ENCODE measurements around the gene HPS5. TPM values are rescaled to one million over a fixed set of nuclear protein-coding genes. Genes with fewer than 3 reads are reported as not detected.
"Not testable (repeated sequence)": the region's sequence is repeated elsewhere in the genome, so short reads cannot be mapped to it uniquely, and the experiment has no call there.

Gene HPS5
- polyA plus RNA-seq, 1 experiment, result 15.3 TPM

DNA sequence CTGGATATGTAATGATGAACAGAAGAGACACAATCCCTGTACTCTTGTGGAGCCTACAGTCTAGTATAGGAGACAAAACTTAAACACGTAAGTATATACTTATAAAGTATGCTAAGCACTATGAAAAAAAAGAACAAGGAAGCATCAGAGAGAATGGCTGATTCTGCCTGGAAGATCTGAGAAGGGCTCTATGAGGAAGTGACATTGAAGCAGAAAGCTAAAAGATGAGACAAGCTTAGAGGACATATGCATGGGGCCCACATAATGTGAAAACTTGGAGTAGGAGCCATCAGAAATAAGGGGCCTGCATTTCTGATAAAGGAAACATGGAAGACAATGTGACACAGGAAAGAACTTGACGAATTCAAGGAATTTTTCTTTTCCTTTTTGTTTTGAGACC lies 39.3 kb downstream of the HPS5 start:
- H3K36me3 ChIP-seq (ENCODE audit: control insufficient read depth, insufficient read depth, low read length), result peaks cover 4% of the 10 kb centered on the region; the same call in 1 of the 2 replicates
- DNase-seq (ENCODE audit: low read depth), result no peak
- POLR2A ChIA-PET, result no interaction called here

DNA sequence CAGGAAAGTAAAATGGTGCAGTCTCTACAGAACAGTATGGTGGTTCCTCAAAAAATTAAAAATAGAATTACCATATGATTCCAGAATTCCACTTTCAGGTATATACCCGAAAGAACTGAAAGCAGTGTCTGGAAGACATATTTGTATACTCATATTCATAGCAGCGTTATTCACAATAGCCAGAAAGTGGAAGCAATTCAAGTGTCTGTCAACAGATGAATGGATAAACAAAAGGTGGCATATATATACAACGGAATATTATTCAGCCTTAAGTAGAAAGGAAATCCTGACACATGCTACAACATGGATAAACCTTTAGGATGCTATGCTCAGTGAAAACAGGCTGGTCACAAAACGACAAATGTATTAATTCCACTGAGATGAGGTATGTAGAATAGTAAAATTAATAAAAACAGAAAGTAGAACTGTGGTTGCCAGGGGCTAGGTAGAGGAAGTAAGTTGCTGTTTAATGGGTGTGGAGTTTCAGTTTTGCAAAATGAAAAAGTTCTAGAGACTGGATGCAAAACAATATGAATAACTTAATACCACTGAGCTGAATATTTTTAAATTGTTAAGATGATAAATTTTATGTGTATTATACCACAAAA lies 41.4 kb downstream of the HPS5 start:
- DNase-seq (ENCODE audit: low read depth), result no peak
- H3K4me3 ChIP-seq (ENCODE audit: low read depth, low read length), result no peak overlapping the region
- CTCF ChIA-PET, result interaction anchor here (0.8 kb wide), 1 partner anchor 75 kb away, joined by 3 read pairs; no protein-coding TSS in a partner anchor
- POLR2A ChIA-PET, result no interaction called here
- no peaks in the 10 kb centered on the region for H3K27me3 ChIP-seq (ENCODE audit: control insufficient read depth, insufficient read depth, low read length)
- TF ChIP-seq, protein P1, sequence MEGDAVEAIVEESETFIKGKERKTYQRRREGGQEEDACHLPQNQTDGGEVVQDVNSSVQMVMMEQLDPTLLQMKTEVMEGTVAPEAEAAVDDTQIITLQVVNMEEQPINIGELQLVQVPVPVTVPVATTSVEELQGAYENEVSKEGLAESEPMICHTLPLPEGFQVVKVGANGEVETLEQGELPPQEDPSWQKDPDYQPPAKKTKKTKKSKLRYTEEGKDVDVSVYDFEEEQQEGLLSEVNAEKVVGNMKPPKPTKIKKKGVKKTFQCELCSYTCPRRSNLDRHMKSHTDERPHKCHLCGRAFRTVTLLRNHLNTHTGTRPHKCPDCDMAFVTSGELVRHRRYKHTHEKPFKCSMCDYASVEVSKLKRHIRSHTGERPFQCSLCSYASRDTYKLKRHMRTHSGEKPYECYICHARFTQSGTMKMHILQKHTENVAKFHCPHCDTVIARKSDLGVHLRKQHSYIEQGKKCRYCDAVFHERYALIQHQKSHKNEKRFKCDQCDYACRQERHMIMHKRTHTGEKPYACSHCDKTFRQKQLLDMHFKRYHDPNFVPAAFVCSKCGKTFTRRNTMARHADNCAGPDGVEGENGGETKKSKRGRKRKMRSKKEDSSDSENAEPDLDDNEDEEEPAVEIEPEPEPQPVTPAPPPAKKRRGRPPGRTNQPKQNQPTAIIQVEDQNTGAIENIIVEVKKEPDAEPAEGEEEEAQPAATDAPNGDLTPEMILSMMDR (IDR thresholded peaks at IDR 0.05; ENCODE audit: insufficient read depth, low read depth, low read length), result no peak
- H3K36me3 ChIP-seq (ENCODE audit: control insufficient read depth, insufficient read depth, low read length), result peaks cover 1% of the 10 kb centered on the region; the same call in 1 of the 2 replicates

More for the DNA sequence above, 39.3 kb downstream of the HPS5 start:
- CTCF ChIA-PET, result interaction anchor here (0.6 to 1.5 kb wide), 2 partner anchors 9 to 27 kb away, joined by 3 read pairs; no protein-coding TSS in a partner anchor
- Histone ChIP-seq H3K4me3 (ENCODE audit: low read depth, low read length) (no peak overlapping the region), H3K27me3 (ENCODE audit: control insufficient read depth, insufficient read depth, low read length) (no peaks in the 10 kb centered on the region)
- TF ChIP-seq, protein P1 (IDR thresholded peaks at IDR 0.05; ENCODE audit: insufficient read depth, low read depth, low read length), result no peak

- TF ChIP-seq, protein P1 (IDR thresholded peaks at IDR 0.05; ENCODE audit: insufficient read depth, low read depth, low read length), result no peak
- POLR2A ChIA-PET, result no interaction called here
These were observed 44.2 kb downstream of the HPS5 start for GRCh38 chr11:18277565-18278271.

GRCh38 chr11:18271206-18271605 lies 50.7 kb downstream of the HPS5 start:
- TF ChIP-seq, protein P1 (IDR thresholded peaks at IDR 0.05; ENCODE audit: insufficient read depth, low read depth, low read length), result no peak

More at GRCh38 chr11:18277565-18278271, 44.2 kb downstream of the HPS5 start:
- CTCF ChIA-PET, result interaction anchor here (0.7 to 1.3 kb wide), 2 partner anchors 8 to 138 kb away, joined by 3 read pairs; no protein-coding TSS in a partner anchor
- H3K4me3 ChIP-seq (ENCODE audit: low read depth, low read length), result no peak overlapping the region
- DNase-seq (ENCODE audit: low read depth), result no peak
- H3K36me3 ChIP-seq (ENCODE audit: control insufficient read depth, insufficient read depth, low read length), result peaks cover 1% of the 10 kb centered on the region; the same call in 1 of the 2 replicates
- no peaks in the 10 kb centered on the region for H3K27me3 ChIP-seq (ENCODE audit: control insufficient read depth, insufficient read depth, low read length)

DNA sequence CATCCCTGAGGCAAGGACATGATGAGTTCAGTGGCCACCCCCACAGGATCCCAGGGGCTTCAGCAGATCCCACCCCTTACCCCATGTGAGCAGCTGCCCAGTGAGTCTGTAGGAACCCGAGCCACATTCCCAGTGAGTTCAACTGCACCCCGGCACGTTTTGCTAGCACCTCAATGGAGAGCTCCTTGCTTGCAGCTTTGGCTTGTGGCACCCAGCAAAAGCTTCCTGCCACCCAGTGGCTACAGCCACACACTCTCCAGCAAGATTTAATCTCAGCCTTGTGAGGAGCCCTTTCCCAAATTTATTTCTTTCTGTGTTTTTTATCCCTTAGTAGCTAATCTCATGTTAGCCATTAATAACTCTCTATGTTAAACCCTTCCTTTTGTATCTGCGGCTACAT lies 51.8 kb downstream of the HPS5 start:
- no peak overlapping the region for H3K4me3 ChIP-seq (ENCODE audit: low read depth, low read length)
- no peaks in the 10 kb centered on the region for H3K36me3 ChIP-seq (ENCODE audit: control insufficient read depth, insufficient read depth, low read length)
- TF ChIP-seq, protein P1 (IDR thresholded peaks at IDR 0.05; ENCODE audit: insufficient read depth, low read depth, low read length), result no peak
- ChIA-PET POLR2A (no interaction called here), CTCF (no interaction called here)
- DNase-seq (ENCODE audit: low read depth), result no peak
- H3K27me3 ChIP-seq (ENCODE audit: control insufficient read depth, insufficient read depth, low read length), result peaks cover 2% of the 10 kb centered on the region; the same call in 1 of the 2 replicates

More at GRCh38 chr11:18271206-18271605, 50.7 kb downstream of the HPS5 start:
- H3K4me3 ChIP-seq (ENCODE audit: low read depth, low read length), result no peak overlapping the region
- no peak for DNase-seq (ENCODE audit: low read depth)
- CTCF ChIA-PET, result no interaction called here
- H3K27me3 ChIP-seq (ENCODE audit: control insufficient read depth, insufficient read depth, low read length), result no peaks in the 10 kb centered on the region
- no peaks in the 10 kb centered on the region for H3K36me3 ChIP-seq (ENCODE audit: control insufficient read depth, insufficient read depth, low read length)
- POLR2A ChIA-PET, result no interaction called here

DNA sequence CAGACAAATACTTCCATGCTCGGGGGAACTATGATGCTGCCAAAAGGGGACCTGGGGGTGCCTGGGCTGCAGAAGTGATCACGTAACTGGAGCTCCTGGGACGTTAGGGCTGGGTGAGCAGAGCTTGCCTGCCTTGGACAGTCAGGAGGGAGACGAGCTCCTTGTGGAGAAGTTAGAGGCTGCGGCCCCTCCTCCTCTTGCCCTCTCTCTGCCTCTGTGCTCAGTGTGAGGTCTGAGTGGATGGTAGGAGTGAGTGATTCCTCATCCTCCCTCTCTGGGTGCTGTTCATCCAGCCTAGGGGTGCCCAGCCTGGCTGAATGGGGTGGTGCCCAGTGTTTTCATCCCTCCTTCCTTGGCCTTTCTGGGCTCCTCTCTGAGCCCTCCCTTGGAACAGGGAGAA lies 52.7 kb downstream of the HPS5 start:
- H3K36me3 ChIP-seq (ENCODE audit: control insufficient read depth, insufficient read depth, low read length); H3K27me3 ChIP-seq (ENCODE audit: control insufficient read depth, insufficient read depth, low read length); DNase-seq (ENCODE audit: low read depth); POLR2A ChIA-PET; CTCF ChIA-PET; H3K4me3 ChIP-seq (ENCODE audit: low read depth, low read length): not testable (repeated sequence)

GRCh38 chr11:18267335-18268133 lies 54.4 kb downstream of the HPS5 start:
- H3K27me3 ChIP-seq (ENCODE audit: control insufficient read depth, insufficient read depth, low read length); H3K4me3 ChIP-seq (ENCODE audit: low read depth, low read length); H3K36me3 ChIP-seq (ENCODE audit: control insufficient read depth, insufficient read depth, low read length); CTCF ChIA-PET; POLR2A ChIA-PET; DNase-seq (ENCODE audit: low read depth): not testable (repeated sequence)
